Measurements from ENCODE around the gene NPPC.

NPPC gene

DNA sequence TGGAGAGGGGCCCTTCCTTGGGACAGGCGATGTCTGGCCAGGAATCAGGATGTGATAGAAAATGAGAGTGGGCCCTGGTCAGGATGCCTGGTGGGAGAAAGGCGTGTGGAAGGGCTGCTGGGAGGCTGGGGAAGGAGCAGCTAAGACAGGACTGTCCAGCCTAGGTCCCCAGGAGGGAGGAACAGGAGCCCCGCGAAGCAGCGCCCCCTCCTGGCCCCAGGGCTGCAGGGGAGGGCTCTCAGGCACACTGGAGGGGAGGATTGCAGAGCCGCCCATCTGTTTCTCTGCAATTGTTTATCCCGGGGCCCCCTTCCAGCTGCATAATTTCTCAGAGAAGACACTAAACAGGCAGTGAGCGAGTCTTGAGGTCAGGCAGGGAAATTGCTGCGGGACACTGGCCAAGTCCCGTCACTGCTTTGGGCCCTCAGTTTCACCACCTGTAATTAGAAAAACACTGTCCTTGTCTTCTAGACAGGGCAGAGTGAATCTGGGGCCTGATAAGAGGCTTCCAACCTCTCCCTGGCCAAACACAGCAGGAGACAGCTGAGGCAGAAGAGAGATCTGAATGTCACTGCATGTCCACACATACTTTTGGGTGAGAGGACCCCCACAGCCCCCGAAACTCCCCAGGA is 3.9 kb upstream of the NPPC start:
- TF ChIP-seq, protein P1, sequence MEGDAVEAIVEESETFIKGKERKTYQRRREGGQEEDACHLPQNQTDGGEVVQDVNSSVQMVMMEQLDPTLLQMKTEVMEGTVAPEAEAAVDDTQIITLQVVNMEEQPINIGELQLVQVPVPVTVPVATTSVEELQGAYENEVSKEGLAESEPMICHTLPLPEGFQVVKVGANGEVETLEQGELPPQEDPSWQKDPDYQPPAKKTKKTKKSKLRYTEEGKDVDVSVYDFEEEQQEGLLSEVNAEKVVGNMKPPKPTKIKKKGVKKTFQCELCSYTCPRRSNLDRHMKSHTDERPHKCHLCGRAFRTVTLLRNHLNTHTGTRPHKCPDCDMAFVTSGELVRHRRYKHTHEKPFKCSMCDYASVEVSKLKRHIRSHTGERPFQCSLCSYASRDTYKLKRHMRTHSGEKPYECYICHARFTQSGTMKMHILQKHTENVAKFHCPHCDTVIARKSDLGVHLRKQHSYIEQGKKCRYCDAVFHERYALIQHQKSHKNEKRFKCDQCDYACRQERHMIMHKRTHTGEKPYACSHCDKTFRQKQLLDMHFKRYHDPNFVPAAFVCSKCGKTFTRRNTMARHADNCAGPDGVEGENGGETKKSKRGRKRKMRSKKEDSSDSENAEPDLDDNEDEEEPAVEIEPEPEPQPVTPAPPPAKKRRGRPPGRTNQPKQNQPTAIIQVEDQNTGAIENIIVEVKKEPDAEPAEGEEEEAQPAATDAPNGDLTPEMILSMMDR (IDR thresholded peaks at IDR 0.05; ENCODE audit: low read depth, low read length) = peak; percentile 91
- H3K27me3 ChIP-seq (ENCODE audit: insufficient read depth, low read depth, severe bottlenecking) = peaks cover 20% of the 10 kb centered on the region
- H3K36me3 ChIP-seq = no peaks in the 10 kb centered on the region
- no peaks in the 10 kb centered on the region for H3K9me3 ChIP-seq (ENCODE audit: severe bottlenecking)
- peak; percentile 74 for DNase-seq
- H3K4me3 ChIP-seq (ENCODE audit: low read depth, low read length) = no peak overlapping the region
- no peak overlapping the region for H3K27ac ChIP-seq

DNA sequence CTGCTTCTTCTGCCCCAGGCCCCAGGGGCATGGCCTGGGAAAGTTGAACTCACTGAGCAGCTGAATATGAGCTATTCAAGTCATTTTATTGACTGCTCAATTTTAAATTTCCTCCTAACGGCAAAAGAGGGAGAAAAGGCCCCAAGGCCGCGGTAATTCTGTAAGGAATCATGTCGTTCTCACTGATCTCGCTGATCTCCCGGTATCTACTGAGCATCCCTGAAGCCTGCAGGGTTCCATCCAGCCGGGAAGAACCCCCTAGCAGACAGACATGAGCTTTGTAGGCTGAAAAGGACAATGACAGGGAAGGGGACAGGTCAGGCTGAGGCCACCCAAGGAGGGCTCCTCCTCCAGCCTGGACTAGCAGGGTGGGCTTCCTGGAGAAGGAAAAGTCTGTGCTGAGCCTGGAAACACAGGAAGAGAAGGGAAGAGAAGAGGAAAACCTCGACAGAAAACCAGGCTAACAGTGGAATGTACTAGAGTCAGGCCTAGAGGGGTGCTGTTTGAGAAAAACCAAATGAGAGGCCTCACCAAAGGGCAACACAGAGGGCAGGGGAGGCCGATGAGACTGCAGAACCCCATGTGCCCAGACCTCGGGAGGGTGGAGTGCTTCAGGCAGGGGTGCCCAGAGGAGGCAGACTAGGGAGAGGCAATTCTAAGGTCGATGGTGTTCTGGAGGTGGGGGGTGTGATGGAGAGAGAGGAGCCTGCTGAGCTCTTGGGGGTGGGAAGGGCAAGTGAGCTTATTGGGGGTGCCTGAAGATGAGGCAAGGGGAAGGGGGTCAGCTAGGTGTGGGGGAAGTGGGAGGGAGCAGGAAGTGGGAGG is 2.9 kb upstream of the NPPC start:
- no peak overlapping the region for H3K4me3 ChIP-seq (ENCODE audit: low read depth, low read length)
- H3K9me3 ChIP-seq (ENCODE audit: severe bottlenecking) = no peaks in the 10 kb centered on the region
- TF ChIP-seq, protein P1 (IDR thresholded peaks at IDR 0.05; ENCODE audit: low read depth, low read length) = no peak
- H3K27ac ChIP-seq = no peak overlapping the region
- DNase-seq = peak; percentile 5
- H3K36me3 ChIP-seq = no peaks in the 10 kb centered on the region
- peaks cover 20% of the 10 kb centered on the region for H3K27me3 ChIP-seq (ENCODE audit: insufficient read depth, low read depth, severe bottlenecking)

DNA sequence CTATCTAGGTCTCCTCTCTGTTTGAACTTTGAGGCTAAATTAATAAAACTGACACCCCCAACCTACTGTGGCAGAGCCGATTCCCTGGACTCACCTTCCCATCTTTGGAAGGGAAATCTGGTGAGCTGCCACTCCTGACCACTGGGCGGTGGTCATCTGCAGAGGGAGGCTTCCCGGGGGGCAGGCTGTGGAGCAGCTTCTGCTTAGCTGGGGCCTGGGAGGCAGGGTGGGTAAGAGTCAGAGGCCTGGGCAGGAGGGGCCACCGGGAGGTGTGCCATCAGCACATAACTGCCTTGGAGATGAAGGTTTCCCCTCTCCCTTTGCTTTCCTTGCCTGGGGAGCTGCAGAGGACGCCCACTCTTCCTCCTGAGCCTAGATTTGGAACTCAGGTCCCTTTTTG is 2.3 kb upstream of the NPPC start:
- TF ChIP-seq, protein P1 (IDR thresholded peaks at IDR 0.05; ENCODE audit: low read depth, low read length) = peak; percentile 77
- peaks cover 20% of the 10 kb centered on the region for H3K27me3 ChIP-seq (ENCODE audit: insufficient read depth, low read depth, severe bottlenecking)
- DNase-seq = peak; percentile 76

DNA sequence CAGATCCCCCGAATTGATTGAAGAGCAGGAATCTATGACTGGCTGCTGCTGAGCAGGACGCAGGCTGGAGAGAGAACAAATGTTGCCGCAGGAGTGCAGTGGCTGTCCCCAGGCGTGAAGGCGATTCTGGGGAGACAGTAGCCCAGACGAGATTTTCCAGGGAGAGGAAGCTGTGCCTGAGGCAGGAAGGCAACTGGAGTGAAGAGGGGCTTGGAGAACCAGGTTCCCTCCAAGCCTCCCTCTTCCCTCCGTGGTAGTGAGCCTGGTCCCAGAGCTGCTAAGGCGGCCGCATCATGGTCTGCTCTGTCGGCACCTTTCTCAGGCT is 1.3 kb upstream of the NPPC start:
- H3K4me3 ChIP-seq (ENCODE audit: low read depth, low read length) = no peak overlapping the region
- no peaks in the 10 kb centered on the region for H3K9me3 ChIP-seq (ENCODE audit: severe bottlenecking)
- no peaks in the 10 kb centered on the region for H3K36me3 ChIP-seq
- H3K27me3 ChIP-seq (ENCODE audit: insufficient read depth, low read depth, severe bottlenecking) = peaks cover 20% of the 10 kb centered on the region
- TF ChIP-seq, protein P1 (IDR thresholded peaks at IDR 0.05; ENCODE audit: low read depth, low read length) = no peak
- DNase-seq = peak; percentile 4
- H3K27ac ChIP-seq = no peak overlapping the region

More for the DNA sequence above, 2.3 kb upstream of the NPPC start:
- Histone ChIP-seq H3K4me3 (ENCODE audit: low read depth, low read length) (no peak overlapping the region), H3K36me3 (no peaks in the 10 kb centered on the region), H3K9me3 (ENCODE audit: severe bottlenecking) (no peaks in the 10 kb centered on the region), H3K27ac (no peak overlapping the region)

DNA sequence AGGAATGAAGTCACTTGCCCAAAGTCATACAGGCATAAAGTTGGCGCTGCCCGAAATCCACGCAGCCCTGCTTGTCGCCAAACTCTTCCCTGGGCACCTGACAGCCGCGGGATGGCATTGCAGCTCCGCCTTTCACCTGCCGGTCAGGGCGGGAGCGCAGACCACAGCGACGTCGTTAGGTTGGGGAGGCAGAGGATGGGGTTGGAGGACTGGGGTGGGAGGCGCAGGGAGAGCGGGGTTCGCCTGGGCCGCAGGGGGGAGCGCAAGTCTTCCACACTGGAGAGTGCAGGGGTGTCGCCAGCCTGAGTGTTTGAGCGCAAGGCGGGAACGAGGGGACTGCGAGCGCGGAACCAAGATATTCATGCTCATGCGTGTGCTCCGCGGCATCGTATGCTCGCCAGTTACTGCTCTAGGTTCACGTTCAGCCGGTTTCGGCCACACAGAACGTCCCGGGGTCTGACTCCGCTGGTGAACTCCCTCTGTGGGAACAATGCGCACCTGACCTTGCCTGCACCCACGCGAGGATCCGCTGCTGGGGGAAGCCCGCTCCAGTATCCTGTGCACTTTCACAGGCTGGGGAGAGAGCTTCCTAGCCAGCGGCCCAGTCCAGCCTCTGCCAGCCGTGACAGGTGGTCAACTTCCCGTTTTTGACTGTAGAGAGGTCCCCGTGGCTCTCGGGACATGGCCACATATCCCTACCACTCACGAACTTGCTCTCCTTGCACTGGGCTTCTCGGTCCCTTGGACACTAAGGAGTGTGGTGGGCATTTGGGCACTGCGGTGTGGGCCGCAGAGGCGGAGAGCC is 767 bp upstream of the NPPC start:
- Histone ChIP-seq H3K4me3 (ENCODE audit: low read depth, low read length) (peak overlapping the region; percentile 49), H3K27ac (no peak overlapping the region), H3K9me3 (ENCODE audit: severe bottlenecking) (no peaks in the 10 kb centered on the region), H3K36me3 (no peaks in the 10 kb centered on the region), H3K27me3 (ENCODE audit: insufficient read depth, low read depth, severe bottlenecking) (peaks cover 20% of the 10 kb centered on the region)
- TF ChIP-seq, protein P1 (IDR thresholded peaks at IDR 0.05; ENCODE audit: low read depth, low read length) = 0 out of 2 replicates have a peak, but pooled peaks have one; percentile 8
- peak; percentile 33 for DNase-seq
